Liver (tissue), 9 donors: ENCODE measurements around the gene NOTCH1. TPM values are rescaled to one million over a fixed set of nuclear protein-coding genes. Genes with fewer than 3 reads are reported as not detected.

Experiments
- DNase-seq: peaks from one replicate; pipeline ENCODE4 v3.0.0-alpha.2; 2017; ENCODE audit warnings: low spot score
- H3K27ac ChIP-seq, 2 donors: one replicate each; pipeline ENCODE4 v1.7.0; 2013; ENCODE audit warnings: inconsistent platforms in 2 of 2, low read length in 2 of 2, control low read depth in 1 of 2, low read depth in 1 of 2, mild to moderate bottlenecking in 1 of 2
- H3K27me3 ChIP-seq, 4 donors: one replicate each; pipeline versions ENCODE4 v1.6.1 to v1.7.0; 2013; ENCODE audit warnings: low read length in 3 of 4, inconsistent platforms in 1 of 4, mild to moderate bottlenecking in 1 of 4, moderate library complexity in 1 of 4; ENCODE audit not compliant: control insufficient read depth in 4 of 4, insufficient read depth in 4 of 4
- H3K36me3 ChIP-seq, 4 donors: one replicate each; pipeline versions ENCODE4 v1.6.1 to v1.7.0; 2013; ENCODE audit warnings: low read length in 3 of 4, mild to moderate bottlenecking in 3 of 4, low read depth in 1 of 4, moderate library complexity in 1 of 4; ENCODE audit not compliant: control insufficient read depth in 4 of 4, insufficient read depth in 3 of 4
- H3K4me1 ChIP-seq, 4 donors: one replicate each; pipeline versions ENCODE4 v1.6.1 to v1.7.0; 2013; ENCODE audit warnings: low read length in 3 of 4, mild to moderate bottlenecking in 3 of 4, moderate library complexity in 1 of 4; ENCODE audit not compliant: control insufficient read depth in 4 of 4, insufficient read depth in 4 of 4
- H3K4me3 ChIP-seq, 3 donors: one replicate each; pipeline versions ENCODE4 v1.6.1 to v1.7.0; 2013; ENCODE audit warnings: low read length in 3 of 3, control low read depth in 1 of 3, low read depth in 1 of 3, mild to moderate bottlenecking in 1 of 3
- H3K9ac ChIP-seq, 2 donors: one replicate each; pipeline ENCODE4 v1.7.0; 2013; ENCODE audit warnings: low read length in 2 of 2, mild to moderate bottlenecking in 2 of 2, moderate library complexity in 2 of 2, control low read depth in 1 of 2, low read depth in 1 of 2
- H3K9me3 ChIP-seq, 4 donors: one replicate each; pipeline versions ENCODE4 v1.6.1 to v1.7.0; 2013; ENCODE audit warnings: low read length in 3 of 4; ENCODE audit not compliant: control insufficient read depth in 4 of 4
- ATF3 ChIP-seq: IDR thresholded peaks from 2 replicates; pipeline ENCODE4 v1.6.1; 2016; ENCODE audit warnings: antibody characterized with exemption
- FOXA2 ChIP-seq: IDR thresholded peaks from 2 replicates; pipeline ENCODE4 v1.6.1; 2016; ENCODE audit warnings: antibody characterized with exemption
- GABPA ChIP-seq, 2 donors: IDR thresholded peaks in 1 of 2; conservative IDR thresholded peaks in 1 of 2; 2 replicates each; pipeline ENCODE4 v1.6.1; 2016; ENCODE audit warnings: antibody characterized with exemption in 2 of 2, mild to moderate bottlenecking in 1 of 2, moderate library complexity in 1 of 2
- HNF4A ChIP-seq, 2 donors: conservative IDR thresholded peaks; 2 replicates each; pipeline ENCODE4 v1.6.1; 2016; ENCODE audit warnings: antibody characterized with exemption in 2 of 2, mild to moderate bottlenecking in 2 of 2
- HNF4G ChIP-seq: IDR thresholded peaks from 2 replicates; pipeline ENCODE4 v1.6.1; 2016; ENCODE audit warnings: antibody characterized with exemption
- JUND ChIP-seq, 2 donors: IDR thresholded peaks; 2 replicates each; pipeline ENCODE4 v1.6.1; 2016; ENCODE audit warnings: antibody characterized with exemption in 2 of 2
- NR2F2 ChIP-seq: IDR thresholded peaks from 2 replicates; pipeline ENCODE4 v1.6.1; 2016; ENCODE audit warnings: antibody characterized with exemption
- RAD21 ChIP-seq, 2 donors: IDR thresholded peaks; 2 replicates each; pipeline ENCODE4 v1.6.1; 2016; ENCODE audit warnings: antibody characterized with exemption in 2 of 2, mild to moderate bottlenecking in 2 of 2
- REST ChIP-seq: IDR thresholded peaks from 2 replicates; pipeline ENCODE4 v1.6.1; 2016; ENCODE audit warnings: antibody characterized with exemption, mild to moderate bottlenecking
- RXRA ChIP-seq, 2 donors: IDR thresholded peaks; 2 replicates each; pipeline ENCODE4 v1.6.1; 2017 to 2018; ENCODE audit warnings: antibody characterized with exemption in 2 of 2, mild to moderate bottlenecking in 1 of 2
- SP1 ChIP-seq: IDR thresholded peaks from 2 replicates; pipeline ENCODE4 v1.6.1; 2018; ENCODE audit warnings: antibody characterized with exemption, mild to moderate bottlenecking
- TAF1 ChIP-seq: conservative IDR thresholded peaks from 2 replicates; pipeline ENCODE4 v1.6.1; 2016; ENCODE audit warnings: antibody characterized with exemption, mild to moderate bottlenecking
- YY1 ChIP-seq: IDR thresholded peaks from 2 replicates; pipeline ENCODE4 v1.6.1; 2016; ENCODE audit warnings: antibody characterized with exemption, mild to moderate bottlenecking
- WGBS: extraction: QIAGEN DNeasy Blood & Tissue Kit; methylation state at CpG from one replicate; pipeline ENCODE4 v1.1.7; 2013; 5-methylcytosine and 5-hydroxymethylcytosine counted together
- polyA plus RNA-seq, 2 donors: library from polyadenylated mRNA; stranded (reverse) in 1 of 2; unstranded in 1 of 2; fragments of 200-250 nt in 1 of 2; fragments of >200 nt in 1 of 2; fragmentation: Nextera tagmentation in 1 of 2; extraction: Ambion mirVana in 1 of 2; gene quantifications; one replicate each; pipeline versions ENCODE4 v1.2.1 to v1.2.3, GENCODE V29; 2013 to 2015
- total RNA-seq, 2 donors: library from RNA; depleted of rRNA; stranded (reverse); fragments of >200 nt; gene quantifications; one replicate each; pipeline ENCODE4 v1.2.3, GENCODE V29; 2014
- TF ChIP-seq, protein P1 (sequence below): IDR thresholded peaks from 2 replicates; pipeline ENCODE4 v1.6.1; 2016; ENCODE audit warnings: antibody characterized with exemption
- TF ChIP-seq, protein P2 (sequence below): IDR thresholded peaks from 2 replicates; pipeline ENCODE4 v1.6.1; 2016; ENCODE audit warnings: antibody characterized with exemption
- TF ChIP-seq, protein P3 (sequence below): fragments of 150-350 bp; IDR thresholded peaks from 2 replicates; pipeline ENCODE4 v1.5.1; 2017; ENCODE audit warnings: improper control_type of control experiment, low read depth, low read length; ENCODE audit not compliant: missing input control
- donor health status: healthy.
- donor health status: healthy.
- donor health status: healthy.
- donor health status: healthy.
- donor health status: healthy.

Gene NOTCH1
- total and polyA plus RNA-seq, 4 donors, result 2.4 to 22.3 (median 8.5) TPM

GRCh38 chr9:136454026-136454796 lies 91.6 kb downstream of the NOTCH1 start:
- H3K4me3 ChIP-seq, result no peak overlapping the region
- H3K27me3 ChIP-seq, result no peaks in the 10 kb centered on the region
- no peaks in the 10 kb centered on the region for H3K9me3 ChIP-seq
- H3K4me1 ChIP-seq, result no peaks in the 10 kb centered on the region
- H3K27ac ChIP-seq, result no peak overlapping the region
- no peak for DNase-seq
- peaks cover 32 to 86% (median 76%) of the 10 kb centered on the region in 4 donors for H3K36me3 ChIP-seq
- WGBS, result 91% methylated on average over 25 of the region's 25 CpGs
- no peak for TF ChIP-seq RAD21 (IDR thresholded peaks at IDR 0.05)
- TF ChIP-seq, protein P1, sequence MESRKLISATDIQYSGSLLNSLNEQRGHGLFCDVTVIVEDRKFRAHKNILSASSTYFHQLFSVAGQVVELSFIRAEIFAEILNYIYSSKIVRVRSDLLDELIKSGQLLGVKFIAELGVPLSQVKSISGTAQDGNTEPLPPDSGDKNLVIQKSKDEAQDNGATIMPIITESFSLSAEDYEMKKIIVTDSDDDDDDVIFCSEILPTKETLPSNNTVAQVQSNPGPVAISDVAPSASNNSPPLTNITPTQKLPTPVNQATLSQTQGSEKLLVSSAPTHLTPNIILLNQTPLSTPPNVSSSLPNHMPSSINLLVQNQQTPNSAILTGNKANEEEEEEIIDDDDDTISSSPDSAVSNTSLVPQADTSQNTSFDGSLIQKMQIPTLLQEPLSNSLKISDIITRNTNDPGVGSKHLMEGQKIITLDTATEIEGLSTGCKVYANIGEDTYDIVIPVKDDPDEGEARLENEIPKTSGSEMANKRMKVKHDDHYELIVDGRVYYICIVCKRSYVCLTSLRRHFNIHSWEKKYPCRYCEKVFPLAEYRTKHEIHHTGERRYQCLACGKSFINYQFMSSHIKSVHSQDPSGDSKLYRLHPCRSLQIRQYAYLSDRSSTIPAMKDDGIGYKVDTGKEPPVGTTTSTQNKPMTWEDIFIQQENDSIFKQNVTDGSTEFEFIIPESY, result no peak
- TF ChIP-seq TAF1, result no peak
- no peak for TF ChIP-seq RXRA (IDR thresholded peaks at IDR 0.05)
- TF ChIP-seq REST, result no peak
- TF ChIP-seq GABPA (IDR thresholded peaks at IDR 0.05 in 1 of 2, conservative IDR thresholded peaks at IDR 0.05 in 1 of 2), result no peak
- no peak for TF ChIP-seq SP1
- TF ChIP-seq HNF4A (conservative IDR thresholded peaks at IDR 0.05), result no peak
- TF ChIP-seq YY1, result no peak
- no peak for TF ChIP-seq ATF3
- no peak for TF ChIP-seq NR2F2
- TF ChIP-seq, protein P2, sequence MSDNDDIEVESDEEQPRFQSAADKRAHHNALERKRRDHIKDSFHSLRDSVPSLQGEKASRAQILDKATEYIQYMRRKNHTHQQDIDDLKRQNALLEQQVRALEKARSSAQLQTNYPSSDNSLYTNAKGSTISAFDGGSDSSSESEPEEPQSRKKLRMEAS, result no peak
- TF ChIP-seq FOXA2, result no peak
- TF ChIP-seq, protein P3, sequence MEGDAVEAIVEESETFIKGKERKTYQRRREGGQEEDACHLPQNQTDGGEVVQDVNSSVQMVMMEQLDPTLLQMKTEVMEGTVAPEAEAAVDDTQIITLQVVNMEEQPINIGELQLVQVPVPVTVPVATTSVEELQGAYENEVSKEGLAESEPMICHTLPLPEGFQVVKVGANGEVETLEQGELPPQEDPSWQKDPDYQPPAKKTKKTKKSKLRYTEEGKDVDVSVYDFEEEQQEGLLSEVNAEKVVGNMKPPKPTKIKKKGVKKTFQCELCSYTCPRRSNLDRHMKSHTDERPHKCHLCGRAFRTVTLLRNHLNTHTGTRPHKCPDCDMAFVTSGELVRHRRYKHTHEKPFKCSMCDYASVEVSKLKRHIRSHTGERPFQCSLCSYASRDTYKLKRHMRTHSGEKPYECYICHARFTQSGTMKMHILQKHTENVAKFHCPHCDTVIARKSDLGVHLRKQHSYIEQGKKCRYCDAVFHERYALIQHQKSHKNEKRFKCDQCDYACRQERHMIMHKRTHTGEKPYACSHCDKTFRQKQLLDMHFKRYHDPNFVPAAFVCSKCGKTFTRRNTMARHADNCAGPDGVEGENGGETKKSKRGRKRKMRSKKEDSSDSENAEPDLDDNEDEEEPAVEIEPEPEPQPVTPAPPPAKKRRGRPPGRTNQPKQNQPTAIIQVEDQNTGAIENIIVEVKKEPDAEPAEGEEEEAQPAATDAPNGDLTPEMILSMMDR, result no peak
- no peak for TF ChIP-seq HNF4G
- no peak for TF ChIP-seq JUND (IDR thresholded peaks at IDR 0.05)
- H3K9ac ChIP-seq, result no peak overlapping the region
